ENCODE results near the gene QSOX2. TPM values are rescaled to one million over a fixed set of nuclear protein-coding genes. Genes with fewer than 3 reads are reported as not detected.
A peak's percentile ranks its signal among the peaks of the same experiment; 100 is the strongest.
"Not testable (repeated sequence)": the region's sequence is repeated elsewhere in the genome, so short reads cannot be mapped to it uniquely, and the experiment has no call there.

QSOX2 gene
- total RNA-seq, 1 donor from 2014 or later, result 23.6 TPM

DNA sequence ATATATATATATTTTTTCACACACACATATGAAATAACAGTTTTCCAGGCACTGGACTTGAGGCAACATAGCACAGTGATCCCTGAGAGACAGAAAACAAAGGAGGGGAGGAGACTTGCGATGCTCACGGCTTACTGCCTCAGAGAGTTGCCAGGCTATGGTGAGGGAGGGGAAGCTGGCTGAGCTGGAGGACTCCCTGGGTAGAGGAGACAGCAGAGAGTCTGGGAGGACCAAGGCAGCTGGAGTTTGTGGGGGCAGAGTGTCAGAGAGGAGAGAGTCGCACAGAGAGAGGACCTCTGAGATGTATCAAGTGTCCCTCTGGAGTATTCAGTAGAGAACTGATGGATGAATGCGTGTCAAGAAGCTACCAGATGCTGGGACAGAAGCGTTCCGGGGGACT, 23.1 kb upstream of the QSOX2 start:
- peaks cover 23% of the 10 kb centered on the region for H3K27me3 Mint-ChIP-seq
- peaks cover 12% of the 10 kb centered on the region for H3K4me1 Mint-ChIP-seq (ENCODE audit: unreplicated experiment)
- TF ChIP-seq, protein P1, sequence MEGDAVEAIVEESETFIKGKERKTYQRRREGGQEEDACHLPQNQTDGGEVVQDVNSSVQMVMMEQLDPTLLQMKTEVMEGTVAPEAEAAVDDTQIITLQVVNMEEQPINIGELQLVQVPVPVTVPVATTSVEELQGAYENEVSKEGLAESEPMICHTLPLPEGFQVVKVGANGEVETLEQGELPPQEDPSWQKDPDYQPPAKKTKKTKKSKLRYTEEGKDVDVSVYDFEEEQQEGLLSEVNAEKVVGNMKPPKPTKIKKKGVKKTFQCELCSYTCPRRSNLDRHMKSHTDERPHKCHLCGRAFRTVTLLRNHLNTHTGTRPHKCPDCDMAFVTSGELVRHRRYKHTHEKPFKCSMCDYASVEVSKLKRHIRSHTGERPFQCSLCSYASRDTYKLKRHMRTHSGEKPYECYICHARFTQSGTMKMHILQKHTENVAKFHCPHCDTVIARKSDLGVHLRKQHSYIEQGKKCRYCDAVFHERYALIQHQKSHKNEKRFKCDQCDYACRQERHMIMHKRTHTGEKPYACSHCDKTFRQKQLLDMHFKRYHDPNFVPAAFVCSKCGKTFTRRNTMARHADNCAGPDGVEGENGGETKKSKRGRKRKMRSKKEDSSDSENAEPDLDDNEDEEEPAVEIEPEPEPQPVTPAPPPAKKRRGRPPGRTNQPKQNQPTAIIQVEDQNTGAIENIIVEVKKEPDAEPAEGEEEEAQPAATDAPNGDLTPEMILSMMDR (conservative IDR thresholded peaks at IDR 0.05), result no peak
- H3K4me3 Mint-ChIP-seq, result peak overlapping the region; percentile 66
- no peaks in the 10 kb centered on the region for H3K9me3 Mint-ChIP-seq
- no peak for DNase-seq (ENCODE audit: extremely low spot score, unreplicated experiment)
- peak overlapping the region; percentile 48 for H3K27ac Mint-ChIP-seq
- no peaks in the 10 kb centered on the region for H3K36me3 Mint-ChIP-seq

DNA sequence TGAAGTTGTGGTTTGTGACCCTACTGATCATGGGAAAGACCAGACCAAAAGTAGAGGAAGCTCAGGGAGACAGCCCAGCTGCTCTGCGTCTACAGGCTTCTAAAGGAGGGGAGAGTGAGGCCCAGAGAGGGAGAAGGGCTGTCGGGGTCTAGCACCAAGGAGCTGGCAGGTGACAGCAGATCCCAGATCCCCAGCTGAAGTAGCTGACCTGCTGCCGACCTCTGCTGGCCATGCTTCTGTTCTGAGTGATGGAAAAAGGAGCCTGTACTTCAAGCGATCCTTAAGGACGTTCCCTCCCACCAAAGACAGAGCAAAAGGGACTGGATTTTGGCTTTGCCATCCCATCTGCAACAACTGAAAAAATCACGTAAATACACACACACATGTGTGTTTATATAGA, 22.7 kb upstream of the QSOX2 start:
- Mint-ChIP-seq H3K9me3 (no peaks in the 10 kb centered on the region), H3K36me3 (no peaks in the 10 kb centered on the region), H3K4me1 (ENCODE audit: unreplicated experiment) (peaks cover 12% of the 10 kb centered on the region), H3K27me3 (peaks cover 19% of the 10 kb centered on the region), H3K4me3 (peak overlapping the region; percentile 66), H3K27ac (peak overlapping the region; percentile 48)
- TF ChIP-seq, protein P1 (conservative IDR thresholded peaks at IDR 0.05), result no peak
- DNase-seq (ENCODE audit: extremely low spot score, unreplicated experiment), result no peak

DNA sequence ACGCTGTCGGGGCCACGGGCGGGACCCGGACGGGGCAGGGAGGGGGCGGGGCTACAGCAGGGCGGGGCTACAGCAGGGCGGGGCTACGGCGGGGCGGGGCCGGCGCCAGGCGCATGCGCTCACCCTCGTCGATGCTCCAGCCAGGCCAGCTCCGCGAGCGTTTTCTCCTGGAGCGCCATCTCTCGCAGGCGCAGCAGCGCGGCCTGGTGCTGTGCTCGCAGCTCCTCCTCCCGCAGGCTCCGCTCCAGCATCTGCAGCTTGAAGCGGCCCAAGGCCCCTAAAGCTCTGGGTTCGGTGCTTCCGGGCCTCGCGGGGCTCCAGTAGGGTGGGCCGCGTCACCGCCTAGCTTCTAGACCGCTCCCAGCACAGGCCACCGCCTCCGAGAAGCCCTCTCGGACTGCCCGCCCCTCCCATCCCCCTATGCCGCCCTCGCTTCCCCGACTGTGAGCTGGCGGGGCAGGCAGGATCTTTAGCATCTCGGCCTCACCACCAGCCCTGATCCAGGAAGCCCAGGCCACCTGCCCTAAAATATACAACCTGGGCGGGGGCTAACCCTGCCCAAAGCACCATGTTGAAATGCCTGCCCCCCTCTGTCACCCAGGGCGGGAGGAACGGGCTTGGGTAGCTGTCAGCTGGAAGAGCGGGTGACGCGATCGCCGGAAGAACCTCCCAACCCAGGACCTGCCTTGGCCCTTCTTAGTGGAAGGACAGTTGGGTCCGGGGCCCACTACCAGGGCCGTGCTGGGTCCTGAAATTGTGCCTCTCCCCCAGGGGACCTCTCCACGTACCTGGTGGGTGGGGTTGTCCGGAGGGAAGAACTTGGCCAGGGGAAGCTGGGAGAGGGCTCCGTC, 21.9 kb upstream of the QSOX2 start:
- H3K36me3 Mint-ChIP-seq, result no peaks in the 10 kb centered on the region
- peaks cover 12% of the 10 kb centered on the region for H3K27me3 Mint-ChIP-seq
- DNase-seq (ENCODE audit: extremely low spot score, unreplicated experiment), result peak; percentile 84
- peak overlapping the region; percentile 77 for H3K4me3 Mint-ChIP-seq
- H3K4me1 Mint-ChIP-seq (ENCODE audit: unreplicated experiment), result peaks cover 12% of the 10 kb centered on the region
- TF ChIP-seq, protein P1 (conservative IDR thresholded peaks at IDR 0.05), result peak; percentile 19
- no peaks in the 10 kb centered on the region for H3K9me3 Mint-ChIP-seq
- no peak overlapping the region for H3K27ac Mint-ChIP-seq

DNA sequence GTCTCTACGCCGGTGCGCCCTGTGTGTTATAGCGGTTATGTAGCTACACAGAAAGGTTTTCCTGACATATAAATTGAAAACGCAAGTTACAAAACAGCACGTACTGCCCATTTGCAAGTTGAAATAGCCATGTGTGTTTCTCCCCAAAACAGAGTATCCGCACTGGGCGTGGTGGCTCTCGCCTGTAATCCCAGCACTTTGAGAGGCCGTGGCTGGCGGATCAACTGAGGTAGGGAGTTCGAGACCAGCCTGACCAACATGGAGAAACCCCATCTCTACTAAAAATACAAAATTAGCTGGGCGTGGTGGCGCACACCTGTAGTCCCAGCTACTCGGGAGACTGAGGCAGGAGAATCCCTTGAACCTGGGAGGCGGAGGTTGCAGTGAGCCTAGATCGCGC, 21.0 kb upstream of the QSOX2 start:
- Mint-ChIP-seq H3K4me3 (peak overlapping the region; percentile 77), H3K4me1 (ENCODE audit: unreplicated experiment) (peaks cover 12% of the 10 kb centered on the region), H3K27me3 (peaks cover 12% of the 10 kb centered on the region)
- not testable (repeated sequence) for H3K9me3 Mint-ChIP-seq; H3K27ac Mint-ChIP-seq; H3K36me3 Mint-ChIP-seq; DNase-seq (ENCODE audit: extremely low spot score, unreplicated experiment)

DNA sequence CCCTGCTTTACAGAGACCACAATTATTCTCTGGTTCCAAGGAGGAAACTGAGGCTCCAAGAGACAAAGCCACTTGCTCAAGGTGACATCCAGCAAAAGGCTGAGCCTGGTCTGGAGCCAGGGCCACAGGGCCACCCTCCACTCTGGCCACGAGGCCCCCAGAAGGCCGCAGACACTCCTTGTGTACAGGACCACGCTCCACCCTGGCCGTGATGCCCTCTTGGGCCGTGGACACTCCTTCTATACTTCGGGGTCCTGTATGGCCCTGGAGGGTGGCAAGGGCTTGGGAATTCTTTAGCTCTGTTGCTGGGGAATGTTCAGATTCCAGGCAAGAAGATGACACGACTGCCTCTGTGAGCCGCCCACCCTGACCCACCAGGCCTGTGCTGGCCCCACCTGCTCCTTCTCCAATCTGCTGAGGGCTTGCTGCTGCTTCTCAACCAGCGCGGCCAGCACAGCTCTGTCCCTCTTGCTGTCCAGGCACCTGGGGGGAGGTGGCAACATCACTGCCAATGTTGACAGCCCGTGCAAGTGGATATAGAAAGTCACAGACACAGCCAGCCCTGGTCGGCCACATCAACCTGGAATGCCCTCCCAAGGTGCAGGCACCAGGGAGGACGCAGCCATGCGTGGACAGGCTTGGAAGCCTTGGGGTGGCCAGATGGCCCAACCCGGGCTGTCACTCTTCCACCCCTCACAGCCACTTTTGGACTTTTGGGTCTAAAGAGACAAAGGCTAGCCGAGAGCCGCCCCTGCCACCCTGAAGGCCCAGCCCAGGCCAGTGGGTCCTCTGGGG, 20.1 kb upstream of the QSOX2 start:
- no peaks in the 10 kb centered on the region for H3K36me3 Mint-ChIP-seq
- DNase-seq (ENCODE audit: extremely low spot score, unreplicated experiment), result no peak
- no peak overlapping the region for H3K27ac Mint-ChIP-seq
- no peak overlapping the region for H3K4me3 Mint-ChIP-seq
- H3K9me3 Mint-ChIP-seq, result no peaks in the 10 kb centered on the region
- TF ChIP-seq, protein P1 (conservative IDR thresholded peaks at IDR 0.05), result no peak
- peaks cover 12% of the 10 kb centered on the region for H3K27me3 Mint-ChIP-seq
- H3K4me1 Mint-ChIP-seq (ENCODE audit: unreplicated experiment), result peaks cover 12% of the 10 kb centered on the region

All from type B pancreatic cell (in vitro differentiated cells).